Central memory CD8-positive, alpha-beta T cell (primary cell): ENCODE data around the gene AP3B2.
A peak's percentile ranks its signal among the peaks of the same experiment; 100 is the strongest.
"Not testable (repeated sequence)": the region's sequence is repeated elsewhere in the genome, so short reads cannot be mapped to it uniquely, and the experiment has no call there.

Experiments
- ATAC-seq: fragments of 150-1000 bp; cut with Tn5 transposase; replicated peaks from 2 replicates; pipeline ENCODE4 v1.10.0; 2022; ENCODE audit warnings: mild to moderate bottlenecking, moderate FRiP score, moderate number of reproducible peaks; ENCODE audit not compliant: poor library complexity, severe bottlenecking; ENCODE audit errors: extremely low read depth
- DNase-seq, 2 donors: peaks; one replicate each; pipeline ENCODE4 v3.0.0; 2021; ENCODE audit warnings: low spot score in 2 of 2
- H3K27ac Mint-ChIP-seq: one replicate; pipeline ENCODE4 v1.8.0; 2022; ENCODE audit warnings: low read depth, mild to moderate bottlenecking, moderate library complexity, mixed read lengths
- H3K27me3 Mint-ChIP-seq: one replicate; pipeline ENCODE4 v1.8.0; 2022; ENCODE audit warnings: mixed read lengths
- H3K36me3 Mint-ChIP-seq: one replicate; pipeline ENCODE4 v1.8.0; 2022; ENCODE audit warnings: mild to moderate bottlenecking, moderate library complexity, mixed read lengths; ENCODE audit not compliant: insufficient read depth
- H3K4me1 Mint-ChIP-seq: one replicate; pipeline ENCODE4 v1.8.0; 2022; ENCODE audit warnings: mixed read lengths
- H3K4me3 Mint-ChIP-seq: one replicate; pipeline ENCODE4 v1.8.0; 2022; ENCODE audit warnings: mild to moderate bottlenecking, moderate library complexity, mixed read lengths
- H3K9me3 Mint-ChIP-seq: one replicate; pipeline ENCODE4 v1.8.0; 2022; ENCODE audit warnings: mixed read lengths

Gene AP3B2

DNA sequence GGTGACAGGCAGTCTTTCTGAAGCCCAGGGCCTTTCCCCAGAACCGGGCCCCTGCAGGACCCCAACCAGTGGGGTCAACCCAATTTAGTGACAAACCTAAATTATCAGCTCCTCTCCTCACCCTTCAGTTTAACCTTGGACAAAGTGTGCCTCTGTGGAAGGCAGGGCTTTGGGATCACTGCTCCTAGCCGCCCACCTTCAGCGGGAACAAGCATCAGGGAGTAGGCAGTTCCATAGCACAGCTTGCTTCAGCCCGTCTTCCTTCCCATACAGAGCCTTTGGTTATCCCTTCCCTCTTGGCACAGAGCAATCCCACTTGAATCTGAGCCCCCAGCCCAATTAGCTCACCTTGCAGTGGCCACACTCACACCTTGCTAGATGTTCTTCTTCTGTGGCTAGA, 5.3 kb upstream of the AP3B2 start:
- ATAC-seq (no peak), DNase-seq (no peak)
- H3K4me3 Mint-ChIP-seq: no peak overlapping the region
- peaks cover 4% of the 10 kb centered on the region for H3K36me3 Mint-ChIP-seq
- peaks cover 76% of the 10 kb centered on the region for H3K27me3 Mint-ChIP-seq
- no peaks in the 10 kb centered on the region for H3K9me3 Mint-ChIP-seq
- H3K27ac Mint-ChIP-seq: no peak overlapping the region
- H3K4me1 Mint-ChIP-seq: no peaks in the 10 kb centered on the region

DNA sequence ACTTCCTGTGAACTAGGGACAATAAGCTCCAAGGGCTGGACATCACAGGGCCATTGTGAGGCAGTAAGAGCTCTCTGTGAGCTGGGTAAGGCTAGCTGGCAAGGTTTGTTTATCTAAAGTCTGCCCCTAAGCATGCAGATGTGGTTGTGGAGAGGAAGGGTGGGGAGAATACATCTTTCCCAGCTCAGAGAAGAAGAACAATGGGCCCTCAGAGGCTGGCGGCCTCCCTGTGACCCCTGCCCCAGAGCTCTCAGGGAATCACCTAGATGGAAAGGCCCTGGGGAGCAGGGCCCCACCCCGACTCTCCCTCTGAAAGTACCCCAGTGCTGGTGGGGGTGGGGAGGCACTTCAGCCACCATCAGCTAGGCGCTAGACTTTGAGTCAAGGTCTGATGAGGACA, 4.3 kb upstream of the AP3B2 start:
- Mint-ChIP-seq H3K36me3 (peaks cover 4% of the 10 kb centered on the region), H3K9me3 (no peaks in the 10 kb centered on the region), H3K27me3 (peaks cover 76% of the 10 kb centered on the region), H3K4me3 (no peak overlapping the region), H3K4me1 (no peaks in the 10 kb centered on the region), H3K27ac (no peak overlapping the region)
- ATAC-seq (no peak), DNase-seq (no peak)

DNA sequence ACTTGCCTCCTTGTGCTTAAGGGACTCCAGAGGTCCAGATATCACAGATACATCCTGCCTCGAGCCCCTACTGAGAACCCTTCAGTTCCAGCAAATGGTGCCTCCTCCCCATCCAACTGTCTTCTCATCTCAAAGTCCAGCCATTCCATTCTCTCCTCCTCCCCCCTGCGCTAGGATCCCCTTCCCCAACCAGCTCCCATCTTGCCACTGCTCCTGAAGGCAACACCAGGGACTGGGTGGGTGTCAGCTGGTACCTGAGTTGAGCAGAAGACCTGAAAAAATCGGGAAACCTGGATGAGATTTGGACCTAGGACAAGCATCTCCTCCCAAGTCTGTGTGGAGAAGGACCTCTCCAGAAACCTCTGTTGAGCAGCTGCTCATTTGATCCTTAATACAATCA, 2.4 kb upstream of the AP3B2 start:
- Mint-ChIP-seq H3K4me3 (no peak overlapping the region), H3K4me1 (no peaks in the 10 kb centered on the region), H3K36me3 (peaks cover 4% of the 10 kb centered on the region), H3K27me3 (peaks cover 64% of the 10 kb centered on the region), H3K27ac (no peak overlapping the region), H3K9me3 (no peaks in the 10 kb centered on the region)
- no peak for DNase-seq
- ATAC-seq: no peak

DNA sequence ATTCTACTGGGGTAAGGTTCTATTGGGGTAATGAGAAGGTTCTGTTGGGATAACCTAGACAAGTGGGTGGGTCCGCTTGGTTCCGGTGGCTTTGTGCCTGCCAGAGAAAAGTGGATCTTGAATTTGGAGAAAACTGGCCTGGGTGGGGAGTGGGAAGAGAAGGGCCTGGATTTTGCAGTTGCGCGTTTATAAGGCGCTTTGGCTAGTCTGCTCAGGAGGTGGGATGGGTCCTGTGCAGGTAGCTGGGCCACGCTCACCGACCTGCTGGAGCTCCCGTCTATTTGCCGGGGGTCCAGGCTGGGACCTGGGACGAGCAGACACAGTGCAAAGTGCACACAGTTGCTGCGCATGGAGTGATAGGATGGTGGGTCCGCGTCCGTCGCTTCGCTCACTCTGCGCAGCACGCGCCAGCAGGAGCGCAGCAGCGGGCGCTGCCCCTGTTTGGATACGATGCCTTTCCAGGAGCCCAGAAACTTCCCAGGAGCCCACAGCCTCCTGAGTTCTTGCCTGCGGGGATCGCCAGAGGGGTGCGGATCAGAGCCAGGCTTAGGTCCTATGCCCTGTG, 1.3 kb upstream of the AP3B2 start:
- DNase-seq: no peak
- Mint-ChIP-seq H3K4me3 (peak overlapping the region; percentile 33), H3K27me3 (peaks cover 58% of the 10 kb centered on the region), H3K4me1 (no peaks in the 10 kb centered on the region), H3K27ac (no peak overlapping the region), H3K36me3 (peaks cover 4% of the 10 kb centered on the region), H3K9me3 (no peaks in the 10 kb centered on the region)
- ATAC-seq: no peak

DNA sequence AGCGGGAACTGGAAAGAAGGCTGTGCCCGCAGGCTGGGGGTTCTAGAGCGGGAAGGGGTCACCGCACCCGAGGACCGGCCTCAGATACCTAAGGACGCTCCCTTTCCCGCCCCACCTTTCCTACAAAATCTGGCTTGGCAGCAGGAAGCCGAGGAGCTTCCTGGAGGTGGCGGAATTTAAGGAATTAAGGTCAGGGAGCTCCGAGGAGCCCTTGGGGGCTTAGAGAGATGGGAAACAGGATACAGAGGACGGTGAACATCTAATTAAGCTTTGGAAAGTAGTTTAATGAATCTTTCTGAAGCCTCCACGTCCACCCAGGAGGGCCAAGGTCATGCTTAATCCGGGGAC, 507 bp upstream of the AP3B2 start:
- Mint-ChIP-seq H3K27ac (no peak overlapping the region), H3K27me3 (peaks cover 50% of the 10 kb centered on the region), H3K36me3 (peaks cover 4% of the 10 kb centered on the region), H3K9me3 (no peaks in the 10 kb centered on the region), H3K4me3 (peak overlapping the region; percentile 58), H3K4me1 (no peaks in the 10 kb centered on the region)
- no peak for DNase-seq
- no peak for ATAC-seq

DNA sequence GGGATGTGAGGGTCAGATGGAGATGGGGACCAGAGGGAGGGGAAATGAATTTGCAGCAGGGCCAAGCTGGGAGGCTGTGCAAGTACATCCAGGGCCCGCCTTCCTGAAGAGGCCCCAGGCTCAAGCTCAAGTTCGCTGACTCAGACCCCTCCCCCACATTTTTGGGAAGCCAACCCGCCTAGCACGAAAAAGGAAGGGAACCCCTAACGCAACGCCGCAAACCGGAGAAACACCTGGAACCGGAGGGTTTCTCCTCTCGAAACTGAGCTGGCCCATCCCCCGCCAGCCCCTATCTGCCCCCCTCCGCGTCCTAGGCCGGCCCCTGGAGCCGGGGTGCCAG, 624 bp downstream of the AP3B2 start:
- H3K9me3 Mint-ChIP-seq: no peaks in the 10 kb centered on the region
- no peak overlapping the region for H3K4me3 Mint-ChIP-seq
- H3K36me3 Mint-ChIP-seq: peaks cover 4% of the 10 kb centered on the region
- no peak for ATAC-seq
- no peak overlapping the region for H3K27ac Mint-ChIP-seq
- peaks cover 39% of the 10 kb centered on the region for H3K27me3 Mint-ChIP-seq
- H3K4me1 Mint-ChIP-seq: no peaks in the 10 kb centered on the region
- DNase-seq: no peak

DNA sequence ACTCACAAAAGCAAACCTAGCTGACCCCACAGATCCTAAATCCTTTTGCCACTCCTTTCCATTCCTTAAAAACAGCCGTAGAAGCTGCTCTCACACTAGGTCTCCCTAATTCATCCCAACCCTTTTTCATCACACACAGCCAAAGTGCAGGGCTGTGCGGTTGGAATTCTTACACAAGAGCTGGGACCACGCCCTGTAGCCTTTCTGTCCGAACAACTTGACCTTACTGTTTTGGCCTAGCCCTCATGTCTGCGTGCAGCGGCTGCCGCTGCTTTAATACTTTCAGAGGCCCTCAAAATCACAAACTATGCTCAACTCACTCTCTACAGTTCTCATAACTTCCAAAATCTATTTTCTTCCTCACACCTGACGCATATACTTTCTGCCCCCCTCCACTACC, 3.8 kb downstream of the AP3B2 start:
- not testable (repeated sequence) for ATAC-seq, H3K36me3 Mint-ChIP-seq, H3K27ac Mint-ChIP-seq, H3K27me3 Mint-ChIP-seq, H3K4me3 Mint-ChIP-seq, H3K4me1 Mint-ChIP-seq, DNase-seq, H3K9me3 Mint-ChIP-seq

DNA sequence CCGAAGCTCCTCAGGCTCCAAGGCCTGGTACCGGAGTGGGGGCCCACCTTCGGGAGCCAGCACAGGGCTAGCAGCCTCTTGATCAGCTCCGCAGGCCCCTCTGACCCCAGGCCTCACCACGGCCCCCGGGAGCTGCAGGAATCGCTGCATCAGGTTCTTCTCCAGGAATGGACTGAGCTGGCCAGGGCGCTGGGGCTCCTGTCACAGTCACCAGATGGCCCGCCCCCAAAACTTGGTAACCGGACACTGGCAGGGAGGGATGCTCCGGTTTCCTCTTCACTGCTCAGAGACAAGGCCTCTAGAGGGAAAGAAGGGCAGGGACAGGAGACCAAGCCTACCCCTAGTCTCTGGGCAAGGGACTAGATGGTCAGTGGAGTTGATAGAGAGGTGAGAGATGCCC, 9.9 kb downstream of the AP3B2 start:
- ATAC-seq (no peak), DNase-seq (no peak)
- Mint-ChIP-seq H3K27ac (no peak overlapping the region), H3K4me1 (no peaks in the 10 kb centered on the region), H3K4me3 (no peak overlapping the region), H3K27me3 (peaks cover 25% of the 10 kb centered on the region), H3K36me3 (no peaks in the 10 kb centered on the region), H3K9me3 (no peaks in the 10 kb centered on the region)

DNA sequence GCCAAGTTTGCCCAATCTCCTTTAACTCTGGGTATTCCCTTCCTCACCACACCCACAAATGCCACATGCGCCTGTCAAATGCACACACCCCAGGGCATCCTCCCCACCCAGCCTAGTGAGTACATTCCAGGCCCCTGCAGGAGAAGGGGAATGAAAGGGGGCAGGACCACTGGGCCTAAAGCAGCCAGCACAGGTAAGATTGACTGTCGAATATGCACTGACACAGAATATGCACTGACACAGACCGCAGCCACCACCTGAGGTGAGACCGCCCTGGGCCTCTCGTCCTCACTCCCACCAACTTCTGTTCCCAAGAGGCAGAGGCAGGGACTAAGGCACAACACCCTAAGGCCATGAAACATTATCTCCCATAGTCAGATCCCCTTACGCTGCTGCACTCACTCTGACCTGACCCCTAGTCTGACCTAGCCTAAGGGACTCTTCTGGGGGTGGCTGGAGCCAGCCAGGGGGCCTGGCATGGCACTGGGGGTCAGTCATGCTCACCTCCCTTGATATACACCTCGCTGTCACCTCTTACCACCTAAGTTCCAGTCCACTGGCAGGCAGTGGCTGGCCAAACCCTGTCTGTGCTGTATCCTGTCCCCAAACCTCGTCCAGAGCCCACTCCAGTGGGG, 10.8 kb downstream of the AP3B2 start:
- Mint-ChIP-seq H3K27ac (no peak overlapping the region), H3K4me1 (no peaks in the 10 kb centered on the region), H3K9me3 (no peaks in the 10 kb centered on the region), H3K36me3 (no peaks in the 10 kb centered on the region), H3K27me3 (peaks cover 25% of the 10 kb centered on the region), H3K4me3 (no peak overlapping the region)
- DNase-seq: no peak
- ATAC-seq: no peak

DNA sequence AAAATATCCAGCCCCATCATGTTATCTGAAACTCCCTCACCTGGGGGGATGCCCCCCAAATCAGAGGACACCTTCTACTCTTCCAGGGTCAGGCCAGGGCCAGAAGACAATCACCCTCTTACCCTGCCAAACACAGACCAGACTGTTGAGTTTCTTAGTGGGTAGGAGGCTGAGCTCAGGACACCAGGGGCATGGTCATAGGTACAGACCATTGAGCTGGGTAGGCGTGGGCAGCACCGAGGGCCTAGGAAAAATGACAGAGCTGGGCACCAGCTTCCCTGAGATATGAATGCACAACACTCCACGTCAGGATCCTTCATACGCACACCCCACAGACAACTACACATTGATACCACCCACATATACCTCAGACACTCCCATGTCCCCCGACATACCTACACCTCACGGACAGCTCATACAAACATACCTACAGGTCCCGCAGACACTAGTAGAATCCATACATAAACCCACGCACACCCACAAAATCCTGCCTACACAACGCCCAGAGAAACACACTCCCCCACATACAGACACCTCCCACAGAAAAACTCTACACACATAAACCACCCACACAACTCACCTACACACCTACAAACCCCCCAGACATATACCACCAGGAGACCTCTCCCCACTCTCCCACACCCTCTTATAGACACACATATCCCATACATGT, 11.8 kb downstream of the AP3B2 start:
- H3K27me3 Mint-ChIP-seq: peaks cover 26% of the 10 kb centered on the region
- DNase-seq (no peak), ATAC-seq (no peak)
- no peaks in the 10 kb centered on the region for H3K9me3 Mint-ChIP-seq
- H3K36me3 Mint-ChIP-seq: no peaks in the 10 kb centered on the region
- H3K4me1 Mint-ChIP-seq: no peaks in the 10 kb centered on the region
- no peak overlapping the region for H3K27ac Mint-ChIP-seq
- no peak overlapping the region for H3K4me3 Mint-ChIP-seq

DNA sequence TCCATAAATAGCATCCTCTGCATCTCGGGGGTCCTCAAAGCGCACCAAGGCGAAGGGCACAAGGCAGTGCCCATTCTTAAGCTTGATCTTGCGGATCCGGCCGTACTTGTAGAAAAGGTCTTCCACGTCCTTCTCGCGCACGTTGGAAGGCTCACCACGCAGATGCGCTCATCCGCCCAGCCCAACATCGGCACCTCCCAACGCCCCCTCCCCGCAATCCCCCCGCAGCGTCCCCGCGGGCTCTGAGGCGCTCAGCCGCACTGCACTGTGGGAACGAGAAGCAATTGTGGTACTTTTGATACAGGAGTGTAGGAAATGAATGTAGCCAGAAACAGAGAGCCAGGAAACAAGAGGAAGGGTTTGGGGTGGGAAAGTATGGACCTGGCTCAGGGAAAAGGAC, 17.5 kb downstream of the AP3B2 start:
- Mint-ChIP-seq H3K4me1 (no peaks in the 10 kb centered on the region), H3K27ac (no peak overlapping the region), H3K36me3 (no peaks in the 10 kb centered on the region), H3K4me3 (no peak overlapping the region), H3K27me3 (peaks cover 13% of the 10 kb centered on the region), H3K9me3 (no peaks in the 10 kb centered on the region)
- ATAC-seq: no peak
- DNase-seq: no peak

DNA sequence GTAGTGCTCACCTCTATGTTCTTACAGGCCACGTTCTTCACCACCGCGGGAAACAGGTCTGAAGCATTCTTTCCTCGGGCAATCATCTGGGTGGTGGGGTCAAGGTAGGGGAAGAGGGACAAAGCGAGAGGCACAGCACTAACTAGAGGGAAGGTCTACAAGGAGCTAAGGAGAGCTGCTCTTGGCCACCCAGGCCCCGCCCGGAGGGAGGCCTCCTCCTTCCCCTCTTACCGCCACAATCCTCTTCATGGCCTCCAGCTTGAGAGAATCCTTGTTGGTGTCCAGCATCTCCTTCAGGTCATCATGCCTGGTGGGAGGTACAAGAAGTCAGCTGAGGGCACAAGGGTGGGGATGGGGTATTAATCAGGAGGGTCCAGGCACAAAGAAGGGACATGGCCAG, 20.5 kb downstream of the AP3B2 start:
- peaks cover 13% of the 10 kb centered on the region for H3K27me3 Mint-ChIP-seq

DNA sequence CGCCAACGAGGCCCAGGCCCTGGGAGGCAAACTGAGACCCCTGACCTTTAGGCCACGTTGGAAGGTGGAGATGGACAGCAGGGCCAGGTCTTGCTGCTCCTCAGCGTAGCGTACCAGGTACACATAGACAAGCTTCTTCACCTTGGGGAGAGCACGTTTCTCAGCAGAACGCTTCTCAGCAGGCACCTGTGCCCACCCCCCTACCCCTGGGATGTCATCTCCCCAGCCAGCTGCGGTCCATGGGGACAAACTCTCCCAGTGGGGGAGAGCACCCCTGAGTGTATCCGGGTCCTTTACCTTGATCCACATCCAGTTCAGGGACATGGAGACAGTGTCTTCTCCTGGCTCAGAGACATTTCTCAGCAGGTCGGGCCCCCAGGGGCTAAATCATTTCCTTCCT, 21.0 kb downstream of the AP3B2 start:
- ATAC-seq: no peak
- DNase-seq: no peak
- no peaks in the 10 kb centered on the region for H3K4me1 Mint-ChIP-seq
- peaks cover 2% of the 10 kb centered on the region for H3K36me3 Mint-ChIP-seq
- no peak overlapping the region for H3K4me3 Mint-ChIP-seq
- peaks cover 13% of the 10 kb centered on the region for H3K27me3 Mint-ChIP-seq
- H3K9me3 Mint-ChIP-seq: no peaks in the 10 kb centered on the region
- H3K27ac Mint-ChIP-seq: no peak overlapping the region

More for the DNA sequence above, 20.5 kb downstream of the AP3B2 start:
- H3K9me3 Mint-ChIP-seq: no peaks in the 10 kb centered on the region
- peaks cover 2% of the 10 kb centered on the region for H3K36me3 Mint-ChIP-seq
- ATAC-seq: no peak
- no peaks in the 10 kb centered on the region for H3K4me1 Mint-ChIP-seq
- no peak overlapping the region for H3K27ac Mint-ChIP-seq
- DNase-seq: no peak
- H3K4me3 Mint-ChIP-seq: no peak overlapping the region
